ENCODE data around the gene OSBPL2.

- TF ChIP-seq, protein P1, sequence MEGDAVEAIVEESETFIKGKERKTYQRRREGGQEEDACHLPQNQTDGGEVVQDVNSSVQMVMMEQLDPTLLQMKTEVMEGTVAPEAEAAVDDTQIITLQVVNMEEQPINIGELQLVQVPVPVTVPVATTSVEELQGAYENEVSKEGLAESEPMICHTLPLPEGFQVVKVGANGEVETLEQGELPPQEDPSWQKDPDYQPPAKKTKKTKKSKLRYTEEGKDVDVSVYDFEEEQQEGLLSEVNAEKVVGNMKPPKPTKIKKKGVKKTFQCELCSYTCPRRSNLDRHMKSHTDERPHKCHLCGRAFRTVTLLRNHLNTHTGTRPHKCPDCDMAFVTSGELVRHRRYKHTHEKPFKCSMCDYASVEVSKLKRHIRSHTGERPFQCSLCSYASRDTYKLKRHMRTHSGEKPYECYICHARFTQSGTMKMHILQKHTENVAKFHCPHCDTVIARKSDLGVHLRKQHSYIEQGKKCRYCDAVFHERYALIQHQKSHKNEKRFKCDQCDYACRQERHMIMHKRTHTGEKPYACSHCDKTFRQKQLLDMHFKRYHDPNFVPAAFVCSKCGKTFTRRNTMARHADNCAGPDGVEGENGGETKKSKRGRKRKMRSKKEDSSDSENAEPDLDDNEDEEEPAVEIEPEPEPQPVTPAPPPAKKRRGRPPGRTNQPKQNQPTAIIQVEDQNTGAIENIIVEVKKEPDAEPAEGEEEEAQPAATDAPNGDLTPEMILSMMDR (IDR thresholded peaks at IDR 0.05) = no peak
- TF ChIP-seq POLR2A (IDR thresholded peaks at IDR 0.05) = no peak
These were observed 72.4 kb downstream of the OSBPL2 start for GRCh38 chr20:62310757-62311121.
